Activated T-cell treated with anti-CD3 and anti-CD28 coated beads, Interleukin-2, amount 50 U/mL, for 24 hours (primary cell): Measurements from ENCODE around the gene CNOT11.
"Not testable (repeated sequence)": the region's sequence is repeated elsewhere in the genome, so short reads cannot be mapped to it uniquely, and the experiment has no call there.

Experiments used
- DNase-seq: peaks from one replicate; pipeline ENCODE4 v3.0.0-alpha.2; 2020
- H3K27ac Mint-ChIP-seq: 2 replicates; pipeline ENCODE4 v1.8.0; 2020; ENCODE audit warnings: mild to moderate bottlenecking, mixed read lengths
- H3K27me3 Mint-ChIP-seq: 2 replicates; pipeline ENCODE4 v1.8.0; 2020; ENCODE audit warnings: mixed read lengths
- H3K36me3 Mint-ChIP-seq: 2 replicates; pipeline ENCODE4 v1.8.0; 2020; ENCODE audit warnings: low read depth, mixed read lengths
- H3K4me1 Mint-ChIP-seq: 2 replicates; pipeline ENCODE4 v1.8.0; 2020; ENCODE audit warnings: low read depth, mixed read lengths
- H3K4me3 Mint-ChIP-seq: 2 replicates; pipeline ENCODE4 v1.8.0; 2020; ENCODE audit warnings: mild to moderate bottlenecking, moderate library complexity, mixed read lengths
- H3K9me3 Mint-ChIP-seq: 2 replicates; pipeline ENCODE4 v1.8.0; 2020; ENCODE audit warnings: mixed read lengths

The CNOT11 gene

DNA sequence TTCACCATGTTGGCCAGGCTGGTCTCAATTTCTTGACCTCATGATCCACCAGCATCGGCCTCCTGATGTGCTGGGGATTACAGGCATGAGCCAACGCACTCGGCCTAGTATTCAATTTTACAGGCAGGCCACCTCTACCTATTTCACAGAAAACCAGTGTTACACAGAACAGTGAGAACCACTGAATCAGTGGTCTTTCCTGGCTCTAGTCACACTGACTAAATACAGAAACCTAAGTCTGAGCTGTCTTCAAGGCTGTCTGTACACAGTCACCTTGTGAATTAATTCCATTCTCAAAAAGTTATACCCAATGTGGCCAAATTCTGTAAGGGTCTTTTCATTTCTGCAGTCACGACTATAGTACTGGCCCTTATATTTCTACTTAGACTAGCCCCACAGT is 52.3 kb downstream of the CNOT11 start:
- peak overlapping the region; percentile 99 for H3K27ac Mint-ChIP-seq
- H3K9me3 Mint-ChIP-seq, result no peaks in the 10 kb centered on the region
- H3K36me3 Mint-ChIP-seq, result peaks cover 63% of the 10 kb centered on the region
- H3K27me3 Mint-ChIP-seq, result no peaks in the 10 kb centered on the region
- H3K4me3 Mint-ChIP-seq, result peak overlapping the region; percentile 91
- peaks cover 83% of the 10 kb centered on the region for H3K4me1 Mint-ChIP-seq
- DNase-seq, result no peak

DNA sequence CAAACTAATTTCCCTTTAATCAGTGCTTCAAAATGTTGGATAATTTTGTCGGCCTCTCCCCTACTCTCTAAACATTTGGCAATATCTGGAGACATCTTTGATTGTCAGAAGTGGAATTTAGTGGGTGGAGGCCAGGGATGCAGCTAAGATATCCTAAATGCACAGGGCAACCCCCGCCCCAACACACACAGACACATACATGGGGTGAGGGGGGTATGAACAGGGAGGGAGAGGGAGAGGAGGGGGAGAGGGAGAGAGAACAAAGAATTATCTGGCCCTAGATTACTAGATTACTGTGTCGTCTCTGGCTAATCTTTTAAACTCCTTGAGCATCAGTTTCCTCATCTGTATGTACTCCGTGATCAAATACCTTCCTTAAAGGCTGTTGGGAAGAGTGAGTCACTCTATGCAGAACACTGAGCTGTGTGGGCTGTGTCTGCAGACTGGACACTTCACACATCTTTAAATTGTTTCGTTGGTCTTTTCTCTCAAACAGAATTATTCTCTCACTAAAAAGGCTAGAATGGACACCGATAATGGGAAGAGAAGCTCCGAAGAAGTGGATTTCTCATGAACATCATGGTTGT is 52.9 kb downstream of the CNOT11 start:
- peak overlapping the region; percentile 91 for H3K4me3 Mint-ChIP-seq
- peaks cover 62% of the 10 kb centered on the region for H3K36me3 Mint-ChIP-seq
- no peaks in the 10 kb centered on the region for H3K9me3 Mint-ChIP-seq
- H3K4me1 Mint-ChIP-seq, result peaks cover 84% of the 10 kb centered on the region
- H3K27ac Mint-ChIP-seq, result peak overlapping the region; percentile 99
- no peak for DNase-seq
- no peaks in the 10 kb centered on the region for H3K27me3 Mint-ChIP-seq

DNA sequence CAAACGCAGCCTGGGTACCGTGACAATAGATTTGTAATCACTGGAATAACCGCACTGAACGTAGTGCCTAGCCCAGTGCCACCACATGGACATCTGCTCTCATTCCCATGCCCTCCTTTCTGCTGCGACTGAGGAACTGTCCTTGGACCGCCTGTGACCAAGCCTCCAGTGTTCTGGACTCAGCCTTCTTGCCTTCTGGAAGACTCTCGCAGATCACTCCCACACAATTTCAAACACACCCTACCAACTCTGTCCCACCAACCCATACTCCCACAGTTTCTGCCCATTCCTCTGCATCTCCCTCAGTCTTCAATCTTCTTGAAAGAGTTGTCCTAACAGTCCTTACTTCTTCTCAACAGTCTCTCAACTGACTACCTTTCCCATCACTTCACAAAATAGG is 53.7 kb downstream of the CNOT11 start:
- Mint-ChIP-seq H3K4me3 (peak overlapping the region; percentile 91), H3K4me1 (peaks cover 85% of the 10 kb centered on the region), H3K27me3 (no peaks in the 10 kb centered on the region), H3K36me3 (peaks cover 56% of the 10 kb centered on the region), H3K27ac (peak overlapping the region; percentile 99), H3K9me3 (no peaks in the 10 kb centered on the region)
- DNase-seq, result peak; percentile 61

DNA sequence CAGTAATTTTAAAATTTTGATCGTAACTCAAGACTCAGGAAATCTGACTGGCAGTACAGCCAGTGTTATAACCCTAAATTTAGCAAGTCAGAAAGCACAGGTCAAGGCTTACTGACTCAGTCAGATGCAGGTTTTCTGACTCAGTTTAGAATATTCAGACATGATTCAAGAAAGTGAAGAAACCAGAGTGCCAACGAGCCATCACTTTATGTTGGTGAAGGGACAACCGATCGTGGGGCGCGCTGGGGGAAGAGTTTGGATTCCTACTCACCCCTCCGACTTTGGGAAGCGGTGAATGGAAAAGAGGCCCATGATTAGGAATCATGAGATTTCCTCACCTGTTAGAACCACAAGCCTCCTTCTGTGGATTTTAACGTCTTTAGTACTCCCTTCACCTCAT is 54.8 kb downstream of the CNOT11 start:
- Mint-ChIP-seq H3K27me3 (no peaks in the 10 kb centered on the region), H3K4me3 (peak overlapping the region; percentile 91), H3K9me3 (no peaks in the 10 kb centered on the region), H3K36me3 (peaks cover 45% of the 10 kb centered on the region), H3K4me1 (peaks cover 83% of the 10 kb centered on the region), H3K27ac (peak overlapping the region; percentile 99)
- DNase-seq, result no peak

DNA sequence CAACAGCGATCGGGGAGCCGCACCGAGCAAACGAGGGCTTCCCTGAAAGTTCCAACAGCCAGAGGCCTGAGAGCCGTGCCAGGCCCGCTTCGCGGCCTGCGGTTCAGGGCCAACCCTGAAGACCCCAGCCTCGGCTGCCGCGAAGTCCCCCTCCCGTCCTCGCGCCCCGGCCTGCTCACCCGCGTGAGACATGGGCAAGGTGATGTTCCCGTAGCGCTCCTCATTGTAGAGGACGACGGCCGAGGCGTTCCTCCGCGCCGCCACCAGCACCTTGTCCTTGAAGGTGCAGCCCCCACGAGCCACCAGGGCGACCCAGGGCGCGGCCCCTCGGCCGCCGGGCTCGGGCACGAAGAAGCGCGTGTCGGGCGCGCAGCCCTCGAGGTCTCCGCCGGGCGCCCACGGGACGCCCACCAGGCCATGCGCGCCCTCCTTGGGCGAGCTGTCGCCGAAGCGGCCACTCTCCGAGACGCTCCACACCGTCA is 55.3 kb downstream of the CNOT11 start:
- Mint-ChIP-seq H3K27ac (peak overlapping the region; percentile 99), H3K9me3 (no peaks in the 10 kb centered on the region), H3K36me3 (peaks cover 41% of the 10 kb centered on the region), H3K4me3 (peak overlapping the region; percentile 91), H3K4me1 (peaks cover 78% of the 10 kb centered on the region), H3K27me3 (no peaks in the 10 kb centered on the region)
- no peak for DNase-seq

DNA sequence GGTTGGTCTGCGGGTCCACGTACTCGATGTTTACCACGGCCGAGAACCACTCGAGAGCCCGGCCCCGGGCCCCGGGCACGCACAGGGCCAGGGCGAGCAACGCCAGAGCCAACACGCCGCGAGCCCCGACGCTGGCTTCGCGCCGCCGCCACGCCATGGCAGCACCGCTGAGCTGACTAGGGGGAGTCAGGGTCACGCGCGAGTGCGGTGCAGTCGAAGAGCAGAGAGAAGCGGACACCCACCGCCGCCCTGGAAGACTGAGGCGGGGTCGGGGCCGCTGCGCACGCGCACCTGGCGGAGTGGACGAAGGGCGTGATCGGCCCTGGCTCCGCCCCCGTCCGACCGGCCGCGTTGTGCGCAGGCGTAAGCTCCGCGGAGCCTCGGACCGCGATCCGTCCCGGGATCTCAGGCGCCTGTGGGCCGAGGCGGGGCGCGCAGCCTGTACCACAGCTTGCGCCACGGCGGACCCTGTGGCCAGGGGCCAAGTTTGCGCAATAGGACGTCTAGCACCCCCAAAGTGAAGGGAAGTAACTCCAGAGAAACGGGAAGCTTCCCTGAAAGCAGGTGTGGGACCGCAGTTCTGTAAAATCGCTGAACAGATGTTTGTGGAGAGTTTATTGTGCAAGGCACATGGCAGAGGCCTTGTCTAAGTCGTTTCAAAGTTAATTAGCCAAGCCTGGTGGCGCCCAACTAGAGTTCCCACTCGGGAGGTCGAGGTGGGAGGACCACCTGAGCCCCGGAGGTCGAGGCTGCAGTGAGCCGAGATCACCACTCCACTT is 55.9 kb downstream of the CNOT11 start, which contains the start of gene RNF149:
Gene RNF149, minus strand, starts transcription at position 270 of the 779 bp plus-strand sequence. Its CDS starts 113 bp downstream, at position 157.
- peak; percentile 95 for DNase-seq
- peak within 1 kb of the TSS; percentile 99 for H3K27ac Mint-ChIP-seq
- H3K4me1 Mint-ChIP-seq, result peaks cover 75% of the 10 kb centered on the region
- H3K36me3 Mint-ChIP-seq, result peaks cover 37% of the 10 kb centered on the region
- no peaks in the 10 kb centered on the region for H3K27me3 Mint-ChIP-seq
- H3K9me3 Mint-ChIP-seq, result no peaks in the 10 kb centered on the region
- H3K4me3 Mint-ChIP-seq, result peak within 1 kb of the TSS; percentile 91

DNA sequence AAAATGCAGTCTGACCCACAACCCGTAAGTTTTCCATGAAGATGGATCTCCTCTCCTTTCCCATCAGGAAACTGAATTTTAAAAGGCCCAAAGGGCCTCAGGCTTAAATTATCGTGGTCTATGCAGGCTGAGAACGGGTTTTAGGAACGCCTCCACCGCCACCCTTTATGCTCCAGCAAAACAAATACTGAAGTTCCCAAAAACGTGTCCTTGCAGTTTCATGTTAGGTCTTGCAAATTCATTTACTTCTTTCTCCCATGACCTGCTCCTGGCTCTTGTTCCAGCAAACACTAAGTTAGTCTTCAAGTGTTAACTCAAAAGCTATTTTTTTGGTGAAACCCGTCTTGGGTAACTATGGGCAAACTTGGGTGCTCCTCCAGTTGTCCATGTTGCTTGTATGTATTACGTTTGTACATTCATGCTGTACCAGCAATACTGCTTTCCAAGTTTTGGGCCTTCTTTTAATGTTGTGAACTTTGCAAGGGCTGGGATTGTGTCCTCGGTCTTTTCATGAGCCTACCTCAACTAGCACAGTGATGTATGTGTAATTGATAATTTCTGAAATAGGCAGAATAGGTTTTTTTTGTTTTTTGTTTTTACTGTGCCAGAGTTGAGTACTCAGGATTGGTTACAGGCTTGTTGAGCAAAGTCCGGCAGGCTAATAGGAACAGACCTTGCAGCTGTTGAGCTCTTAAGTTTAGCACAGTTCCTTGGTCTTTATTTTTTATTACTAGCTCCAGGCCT is 57.6 kb downstream of the CNOT11 start:
- Mint-ChIP-seq H3K36me3 (peaks cover 25% of the 10 kb centered on the region), H3K4me3 (peak overlapping the region; percentile 5), H3K4me1 (peaks cover 64% of the 10 kb centered on the region), H3K9me3 (no peaks in the 10 kb centered on the region), H3K27ac (peak overlapping the region; percentile 26), H3K27me3 (no peaks in the 10 kb centered on the region)
- DNase-seq, result no peak

DNA sequence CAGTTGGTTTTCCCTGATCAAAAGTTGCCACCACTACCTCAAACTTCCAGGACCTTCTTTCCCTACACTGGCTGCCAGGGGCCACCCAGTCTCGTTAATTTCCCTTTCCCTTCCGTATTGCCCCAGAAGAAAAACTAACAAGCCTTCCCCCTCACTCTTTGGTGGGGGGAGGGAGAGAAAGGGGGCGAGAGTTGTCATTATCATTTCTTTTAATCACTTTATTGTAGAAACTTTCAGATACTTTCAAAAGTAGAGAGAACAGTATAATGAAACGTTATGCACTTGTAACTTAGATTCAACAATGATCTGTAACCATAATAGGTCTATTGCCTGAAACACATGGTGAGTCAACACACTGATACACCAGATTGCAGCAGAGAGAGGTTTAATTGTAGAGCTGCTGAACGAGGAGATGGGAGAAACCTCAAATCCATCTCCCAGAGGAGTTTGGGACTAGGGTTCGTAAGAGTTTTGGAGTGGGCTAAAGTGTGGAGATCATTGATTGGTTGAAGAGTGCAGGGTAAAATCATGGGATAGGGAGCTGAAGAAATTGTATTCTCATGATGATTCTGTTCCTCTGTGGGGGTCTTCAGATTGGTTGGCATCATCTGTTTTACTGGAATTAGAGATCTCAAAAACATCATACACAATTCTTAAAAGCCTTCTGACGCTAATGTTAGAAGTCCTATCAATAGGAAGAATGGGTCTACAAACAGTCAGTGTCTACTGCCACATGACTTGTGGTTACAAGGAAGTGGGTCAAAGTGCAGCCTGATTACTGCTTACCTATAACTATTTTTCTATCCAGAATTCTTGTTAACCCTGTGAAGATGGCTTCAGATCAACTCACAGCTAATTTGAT is 58.4 kb downstream of the CNOT11 start:
- DNase-seq, result no peak
- Mint-ChIP-seq H3K9me3 (no peaks in the 10 kb centered on the region), H3K27ac (peak overlapping the region; percentile 28), H3K36me3 (peaks cover 17% of the 10 kb centered on the region), H3K4me1 (peaks cover 64% of the 10 kb centered on the region), H3K4me3 (no peak overlapping the region), H3K27me3 (no peaks in the 10 kb centered on the region)

DNA sequence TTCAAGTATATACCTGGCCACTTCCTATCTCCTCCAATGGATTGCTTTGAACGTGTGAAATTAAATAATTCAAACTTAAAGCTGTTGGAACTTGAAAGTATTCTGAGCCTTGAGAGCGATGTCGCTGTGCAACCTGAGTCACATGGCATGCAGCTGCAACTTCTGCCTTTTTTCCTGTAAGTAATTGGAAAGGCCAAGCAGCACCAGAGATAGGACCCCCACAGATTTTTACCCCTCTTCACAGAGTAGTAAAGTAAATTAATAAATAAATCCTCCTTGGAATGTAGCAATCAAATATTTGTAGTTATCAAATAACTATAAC is 59.0 kb downstream of the CNOT11 start:
- no peak for DNase-seq
- no peak overlapping the region for H3K4me3 Mint-ChIP-seq
- H3K4me1 Mint-ChIP-seq, result peaks cover 64% of the 10 kb centered on the region
- H3K27me3 Mint-ChIP-seq, result no peaks in the 10 kb centered on the region
- no peak overlapping the region for H3K27ac Mint-ChIP-seq
- H3K9me3 Mint-ChIP-seq, result no peaks in the 10 kb centered on the region
- peaks cover 11% of the 10 kb centered on the region for H3K36me3 Mint-ChIP-seq

DNA sequence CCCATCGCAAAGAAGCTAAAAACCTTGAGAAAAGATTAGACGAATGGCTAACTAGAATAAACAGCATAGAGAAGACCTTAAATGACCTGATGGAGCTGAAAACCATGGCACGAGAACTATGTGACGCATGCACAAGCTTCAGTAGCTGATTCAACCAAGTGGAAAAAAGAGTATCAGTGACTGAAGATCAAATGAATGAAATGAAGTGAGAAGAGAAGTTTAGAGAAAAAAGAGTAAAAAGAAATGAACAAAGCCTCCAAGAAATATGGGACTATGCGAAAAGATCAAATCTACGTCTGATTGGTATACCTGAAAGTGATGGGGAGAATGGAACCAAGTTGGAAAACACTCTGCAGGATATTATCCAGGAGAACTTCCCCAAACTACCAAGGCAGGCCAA is 63.9 kb downstream of the CNOT11 start:
- DNase-seq, H3K27me3 Mint-ChIP-seq, H3K36me3 Mint-ChIP-seq, H3K27ac Mint-ChIP-seq, H3K4me3 Mint-ChIP-seq, H3K9me3 Mint-ChIP-seq: not testable (repeated sequence)
- H3K4me1 Mint-ChIP-seq, result peaks cover 26% of the 10 kb centered on the region
